HG03095 (cell line): ENCODE results near the gene ELOF1.
A peak's percentile ranks its signal among the peaks of the same experiment; 100 is the strongest.

ENCODE experiments used
- ATAC-seq: cut with Tn5 transposase; IDR thresholded peaks from one replicate; pipeline ENCODE4 v1.9.1; 2021; ENCODE audit warnings: moderate library complexity; ENCODE audit not compliant: unreplicated experiment

Gene ELOF1

DNA sequence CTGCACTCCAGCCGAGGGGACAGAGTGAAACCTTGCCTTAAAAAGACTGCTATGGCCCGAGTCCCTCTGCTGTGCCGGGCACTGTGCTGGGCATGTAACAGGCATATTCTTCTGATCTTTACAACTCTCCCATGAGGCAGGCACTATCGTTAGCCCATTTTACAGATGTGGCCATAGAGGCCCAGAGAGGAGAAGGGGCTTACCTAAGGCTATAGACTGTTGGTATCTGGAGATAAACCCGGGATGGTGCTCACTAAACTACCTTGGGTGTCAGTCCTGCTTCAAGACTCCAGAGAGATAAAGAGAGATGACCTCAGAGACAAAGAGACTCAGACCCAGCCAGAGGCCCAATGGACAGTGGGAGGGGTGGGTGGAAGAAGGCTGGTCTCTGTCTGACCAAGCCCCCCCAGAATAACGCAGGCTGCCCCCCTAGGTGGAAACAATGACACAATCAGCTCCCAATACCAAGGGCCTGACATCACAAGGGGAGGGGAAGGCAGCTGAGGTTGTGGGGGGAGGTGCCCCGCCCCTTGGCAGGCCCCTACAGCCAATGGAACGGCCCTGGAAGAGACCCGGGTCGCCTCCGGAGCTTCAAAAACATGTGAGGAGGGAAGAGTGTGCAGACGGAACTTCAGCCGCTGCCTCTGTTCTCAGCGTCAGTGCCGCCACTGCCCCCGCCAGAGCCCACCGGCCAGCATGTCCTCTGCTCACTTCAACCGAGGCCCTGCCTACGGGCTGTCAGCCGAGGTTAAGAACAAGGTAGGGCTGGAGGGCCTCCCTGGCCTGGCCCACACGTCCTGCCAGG lies 20.6 kb downstream of the ELOF1 start, which contains the start of gene CNN1:
CNN1 (plus strand) TSS at position 620 of the 805 bp plus-strand sequence; CDS start at position 697, 77 bp downstream.
- ATAC-seq = no peak

DNA sequence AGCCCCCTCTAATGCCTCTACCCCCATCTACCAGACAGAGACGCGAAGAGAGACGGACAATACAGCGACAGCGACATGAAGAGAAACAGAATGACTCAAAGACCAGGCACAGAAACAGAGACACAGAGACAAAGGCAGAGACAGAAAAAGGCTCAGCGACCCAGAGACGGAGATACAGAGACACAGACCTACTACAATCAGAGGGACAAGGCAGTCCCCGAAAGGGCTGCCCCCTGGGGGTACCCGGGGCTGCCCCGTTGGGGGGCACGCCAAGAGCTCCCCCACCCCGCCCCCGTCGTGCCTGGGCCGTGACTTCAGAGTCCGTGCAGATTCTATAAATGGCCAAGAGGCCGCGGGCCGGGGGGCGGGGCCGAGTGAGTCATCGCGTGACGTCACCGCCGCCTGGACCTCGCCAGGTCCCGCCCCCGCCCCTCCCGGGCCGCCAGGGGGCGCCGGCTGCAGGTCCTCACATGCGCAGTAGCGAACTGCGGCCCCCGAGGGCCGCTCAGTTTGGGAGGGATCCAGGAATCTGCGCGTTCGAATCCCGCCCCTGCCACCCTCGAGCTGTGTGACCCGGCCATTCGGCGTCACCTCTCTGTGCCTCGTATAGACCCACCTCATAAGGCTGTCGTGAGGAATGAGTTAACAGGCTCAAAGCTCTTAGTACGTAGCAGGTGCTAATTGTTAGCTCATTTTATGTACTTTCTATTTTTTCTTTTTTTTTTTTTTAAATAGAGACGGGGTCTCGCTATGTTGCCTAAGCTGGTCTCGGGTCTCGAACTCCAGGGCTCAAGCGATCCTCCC lies 23.0 kb downstream of the ELOF1 start:
- ATAC-seq = peak; percentile 67

DNA sequence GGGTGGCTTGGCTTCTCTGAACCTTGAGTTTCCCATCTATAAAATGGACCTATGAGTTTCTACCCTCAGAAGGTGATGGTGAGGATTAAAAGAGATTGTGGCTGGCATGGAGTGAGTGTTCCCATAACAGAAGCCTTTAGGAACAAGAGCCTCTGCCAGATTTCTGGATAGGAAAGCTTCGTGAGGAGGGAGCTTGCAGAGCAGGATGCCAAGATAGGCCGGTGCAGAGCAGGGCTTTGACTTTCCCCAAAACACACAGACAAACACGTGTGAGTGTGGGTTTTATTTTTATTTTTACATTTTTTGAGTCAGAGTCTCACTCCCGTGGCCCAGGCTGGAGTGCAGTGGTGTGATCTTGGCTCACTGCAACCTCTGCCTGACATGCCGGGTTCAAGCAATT lies 24.1 kb downstream of the ELOF1 start:
- no peak for ATAC-seq

DNA sequence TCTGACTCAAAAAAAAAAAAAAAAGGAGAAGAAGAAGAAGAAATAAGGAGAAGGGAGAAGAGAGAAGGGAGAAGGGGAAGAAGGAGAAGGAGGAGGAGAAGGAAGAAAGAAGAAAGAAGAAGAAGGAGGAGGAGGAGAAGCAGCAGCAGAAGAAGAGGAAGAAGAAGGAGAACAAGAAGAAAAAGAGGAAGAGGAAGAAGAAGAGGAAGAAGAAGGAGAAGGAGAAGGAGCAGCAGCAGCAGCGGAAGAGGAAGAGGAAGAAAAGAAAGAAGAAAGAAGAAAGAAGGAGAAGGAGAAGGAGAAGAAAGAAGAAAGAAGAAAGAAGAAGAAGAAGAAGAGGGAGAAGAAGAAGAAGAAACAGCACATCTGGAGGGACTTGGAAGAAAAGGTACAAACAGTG lies 24.5 kb downstream of the ELOF1 start:
- ATAC-seq = no peak

DNA sequence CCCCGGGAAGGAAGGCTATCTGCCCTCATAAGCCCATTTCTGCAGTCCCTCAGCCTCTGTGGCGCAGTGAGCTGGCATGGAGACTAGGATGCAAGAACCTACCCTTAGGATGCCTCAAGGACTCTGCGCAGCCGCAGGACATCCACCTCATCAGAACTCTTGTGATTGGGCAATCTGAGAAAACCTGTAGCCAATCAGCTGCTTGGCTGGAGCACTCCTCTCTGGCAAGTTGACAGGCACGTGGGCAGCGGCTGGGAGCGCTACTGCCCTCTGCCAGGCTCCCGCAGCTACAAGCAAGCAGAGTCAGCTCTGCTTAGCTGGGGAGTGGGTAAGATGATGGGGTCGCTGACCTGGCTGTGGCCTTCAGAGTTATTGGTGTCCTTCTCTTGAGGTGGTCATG lies 28.6 kb downstream of the ELOF1 start:
- ATAC-seq = no peak

DNA sequence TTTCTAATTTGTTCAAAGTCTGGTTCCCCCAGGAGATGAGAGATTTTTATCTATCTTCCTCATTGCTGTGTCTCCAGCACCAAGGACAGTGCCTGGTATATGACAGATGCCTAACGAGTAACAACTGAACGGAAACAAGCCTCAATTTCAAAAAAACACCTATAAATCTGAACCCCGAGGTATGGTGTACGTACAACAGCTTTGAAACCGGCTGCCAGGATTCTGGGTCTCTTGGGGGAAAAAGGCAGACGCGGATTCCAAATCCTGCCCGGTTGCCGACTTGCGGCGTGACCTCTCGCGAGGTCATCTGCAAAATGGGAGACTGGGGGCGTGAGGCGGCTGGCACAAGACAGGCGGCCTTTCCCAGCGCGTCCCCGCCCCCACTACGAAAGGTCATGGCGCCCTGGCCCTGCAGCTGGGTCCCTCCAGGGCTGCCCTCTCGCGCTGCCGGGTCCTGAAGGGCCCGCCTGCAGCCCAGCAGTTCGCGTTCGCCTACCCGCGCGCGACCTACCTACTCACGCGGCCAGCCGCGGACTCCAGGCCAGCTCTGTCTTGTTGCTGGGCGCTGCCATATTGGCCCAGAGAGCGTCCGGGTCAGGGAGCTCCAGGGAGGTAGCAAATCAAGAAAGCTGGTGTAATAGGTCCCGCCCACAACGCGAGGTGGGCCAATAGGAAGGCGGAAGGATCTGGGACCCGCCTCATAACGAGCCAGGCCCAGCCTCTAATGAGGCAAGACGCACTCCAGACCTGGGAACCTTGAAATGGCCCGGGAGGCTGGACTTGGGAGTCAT lies 30.3 kb downstream of the ELOF1 start, which contains the start of gene ECSIT:
ECSIT (minus strand) TSS at position 584 of the 791 bp plus-strand sequence. CDS start 9,964 bp downstream, outside the sequence.
- ATAC-seq = peak; percentile 90

DNA sequence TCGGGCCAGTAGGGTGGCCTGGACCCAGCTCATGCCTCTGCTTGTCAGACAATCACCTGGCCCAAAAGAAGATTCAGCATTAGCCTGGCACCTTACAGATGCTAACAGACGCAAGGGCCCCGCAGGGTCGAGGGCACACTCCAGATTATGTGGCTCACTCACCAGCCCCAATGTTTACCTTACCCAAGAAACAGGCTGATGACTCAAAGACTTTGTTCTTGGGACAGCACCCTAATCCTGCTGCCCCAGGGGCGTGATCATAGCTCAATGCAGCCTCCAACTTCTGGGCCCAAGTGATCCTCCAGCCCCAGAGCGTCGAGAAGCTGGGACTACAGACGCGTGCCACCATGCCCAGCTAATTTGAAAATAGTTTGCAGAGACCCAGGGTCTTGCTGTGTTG lies 39.9 kb downstream of the ELOF1 start:
- no peak for ATAC-seq

DNA sequence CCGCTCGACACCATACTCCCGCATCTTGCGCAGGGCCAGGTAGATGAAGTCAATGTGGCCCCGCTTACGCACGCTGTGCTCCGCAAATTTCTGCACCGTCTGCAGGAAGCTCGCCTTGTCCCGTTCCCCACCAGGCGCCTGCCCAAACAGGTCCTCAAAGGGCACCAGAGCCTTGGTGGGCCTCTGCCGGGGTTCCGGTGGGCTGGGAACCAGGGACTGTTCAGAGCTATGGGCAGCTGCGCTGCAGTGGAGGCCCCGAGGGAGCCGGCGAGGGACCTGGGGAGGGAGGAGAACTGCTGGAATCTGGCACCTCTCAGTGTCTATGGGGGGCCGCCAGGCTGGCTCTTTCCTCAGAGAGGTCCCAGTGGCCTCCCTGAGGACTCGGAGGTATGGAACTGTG lies 45.1 kb downstream of the ELOF1 start:
- ATAC-seq = no peak

DNA sequence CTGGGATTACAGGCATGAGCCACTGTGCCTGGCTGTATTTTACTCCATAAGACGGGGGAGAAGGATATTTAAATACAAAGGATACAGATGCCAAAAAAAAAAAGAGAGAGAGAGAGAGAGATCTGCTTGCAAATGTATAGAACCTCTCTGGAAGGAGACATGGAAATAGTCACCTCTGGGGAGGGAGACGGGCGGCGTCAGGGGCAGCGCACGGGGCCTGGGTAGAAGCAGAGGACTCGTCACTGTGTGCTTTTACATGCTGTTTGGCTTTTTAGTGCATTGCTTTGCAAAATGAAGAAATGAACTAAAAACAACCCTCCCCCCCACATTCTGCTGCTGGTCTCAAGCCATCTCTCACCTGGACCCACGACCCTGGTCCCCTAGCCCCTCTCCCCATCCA lies 48.6 kb downstream of the ELOF1 start:
- ATAC-seq = no peak

DNA sequence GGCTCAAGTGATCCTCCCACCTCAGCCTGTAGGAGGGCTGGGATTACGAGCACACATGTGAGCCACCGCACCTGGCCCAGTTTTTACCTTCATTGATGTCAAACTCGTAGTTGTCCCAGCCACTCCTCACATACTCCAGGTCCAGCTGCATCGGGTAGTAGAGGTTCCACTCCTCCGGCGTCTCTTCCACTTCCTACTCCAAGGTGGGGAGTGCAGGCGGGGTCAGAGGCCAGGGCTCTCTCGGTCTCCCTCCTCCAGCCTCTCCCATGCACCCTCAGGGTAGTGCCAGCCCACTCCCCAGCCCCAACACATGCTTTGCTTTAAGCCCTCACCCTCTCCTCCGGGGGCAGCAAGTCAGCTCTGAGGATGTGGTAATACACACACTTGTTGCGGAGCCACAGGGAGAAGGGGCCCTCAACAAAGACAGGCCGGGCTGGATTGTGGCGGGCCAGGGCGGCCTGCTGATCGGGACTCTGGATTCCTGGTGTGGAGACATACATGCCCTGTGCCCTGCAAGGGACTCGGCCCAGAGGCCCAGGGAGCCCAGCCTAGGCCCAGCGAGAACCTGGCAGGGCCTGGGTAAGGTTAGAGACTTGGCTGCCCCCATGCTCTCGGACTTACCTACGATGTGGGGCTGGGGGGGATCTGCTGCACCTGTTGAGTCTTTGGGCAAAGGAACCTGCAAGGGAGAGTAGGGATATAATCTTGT lies 51.5 kb downstream of the ELOF1 start:
- ATAC-seq = no peak

DNA sequence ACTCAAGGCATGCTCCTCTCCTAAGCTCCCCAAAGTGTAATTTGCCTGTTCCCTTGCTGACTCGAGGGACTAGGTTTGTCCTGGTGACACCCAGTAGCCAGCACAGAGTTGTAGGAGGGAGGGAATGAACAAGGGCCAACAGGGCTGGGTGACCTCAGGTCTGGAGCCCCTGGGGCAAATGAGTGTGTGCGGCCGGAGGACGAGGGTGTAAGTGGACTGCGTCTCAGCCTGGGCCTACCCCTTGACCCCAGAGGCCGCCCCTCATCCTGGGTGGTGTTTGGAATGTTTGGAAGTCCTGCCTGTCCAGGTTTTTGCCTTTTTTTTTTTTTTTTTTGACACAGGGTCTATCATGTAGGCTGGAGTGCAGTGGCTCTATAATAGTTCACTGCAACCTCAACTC lies 52.1 kb downstream of the ELOF1 start:
- no peak for ATAC-seq

DNA sequence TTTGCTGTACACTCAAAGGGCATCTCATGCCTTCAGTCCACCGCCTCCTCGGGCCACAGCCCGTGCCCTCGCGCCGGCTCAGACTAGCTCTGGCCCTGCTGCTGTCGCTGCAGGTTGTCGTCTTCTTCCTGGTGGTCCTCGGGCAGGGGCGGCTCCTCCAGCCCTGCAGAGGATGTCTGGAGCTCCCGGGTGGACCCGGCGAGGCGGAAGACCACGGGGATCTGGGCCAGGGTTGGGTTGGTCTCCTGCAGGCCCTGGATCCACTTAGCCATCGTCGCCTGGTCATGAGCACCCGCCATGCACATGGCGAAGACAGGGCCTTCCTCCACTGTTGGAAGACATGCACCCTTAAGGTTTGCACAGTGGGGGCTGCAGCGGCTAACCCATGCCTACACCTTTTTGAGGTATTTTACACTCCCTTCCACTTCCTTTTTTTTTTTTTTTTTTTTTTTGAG lies 52.9 kb downstream of the ELOF1 start:
- ATAC-seq = no peak

DNA sequence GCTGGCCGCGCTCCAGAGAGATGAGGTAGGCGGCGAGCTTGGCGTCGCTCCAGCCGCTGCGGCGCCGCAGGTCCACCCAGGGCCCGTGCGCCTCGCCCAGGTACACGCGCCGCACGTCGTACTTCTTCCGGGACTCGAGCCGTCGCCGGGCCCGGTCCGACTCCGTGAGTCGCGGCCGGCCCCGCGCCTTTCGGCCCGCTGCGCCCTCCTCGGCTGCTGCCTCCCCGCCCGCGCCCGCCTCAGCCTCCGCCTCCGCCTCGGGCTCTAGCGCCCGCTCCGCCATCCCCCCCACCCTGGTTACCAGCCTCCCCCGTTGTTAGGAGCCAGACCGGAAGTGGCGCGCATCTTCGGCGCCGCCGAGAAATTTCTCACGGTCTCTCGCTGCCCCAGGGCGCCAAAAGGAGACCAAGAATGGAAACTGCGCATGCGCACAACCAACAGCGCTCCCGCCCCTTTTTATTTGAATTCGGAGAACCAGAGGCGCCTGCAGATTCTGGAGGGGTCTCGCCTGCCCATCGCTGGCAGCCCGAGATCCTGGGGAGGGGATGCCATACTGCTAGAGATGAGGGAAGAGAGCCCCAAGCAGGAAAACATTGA lies 53.4 kb downstream of the ELOF1 start, which contains the start of gene ZNF653:
ZNF653 (minus strand) TSS at position 336 of the 597 bp plus-strand sequence; CDS start at position 283, 53 bp downstream.
- ATAC-seq = peak; percentile 32

DNA sequence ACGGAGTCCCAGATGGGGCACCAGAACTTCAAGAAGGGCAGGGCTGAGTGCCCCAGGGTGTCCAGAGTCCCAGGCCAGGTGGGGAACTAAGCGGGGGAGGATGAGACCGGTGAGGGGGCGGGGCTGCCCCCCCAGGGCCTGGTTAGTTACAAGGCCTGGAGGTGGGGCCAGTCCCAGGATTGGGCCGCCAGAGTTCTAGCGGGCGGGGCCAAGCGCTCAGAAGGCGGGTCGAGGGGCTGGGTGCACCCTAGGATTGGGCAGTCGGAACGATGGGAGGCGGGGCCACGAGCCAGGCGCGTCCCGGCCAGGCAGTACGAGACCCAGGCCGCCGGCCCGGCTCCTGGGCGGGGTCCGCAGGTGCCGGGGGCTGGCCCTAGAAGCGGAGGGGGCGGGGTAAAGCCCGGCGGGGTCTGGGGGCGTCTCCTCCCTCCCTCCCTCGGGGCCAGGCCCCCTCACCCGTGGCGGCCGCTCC lies 54.0 kb downstream of the ELOF1 start:
- ATAC-seq = peak; percentile 88

DNA sequence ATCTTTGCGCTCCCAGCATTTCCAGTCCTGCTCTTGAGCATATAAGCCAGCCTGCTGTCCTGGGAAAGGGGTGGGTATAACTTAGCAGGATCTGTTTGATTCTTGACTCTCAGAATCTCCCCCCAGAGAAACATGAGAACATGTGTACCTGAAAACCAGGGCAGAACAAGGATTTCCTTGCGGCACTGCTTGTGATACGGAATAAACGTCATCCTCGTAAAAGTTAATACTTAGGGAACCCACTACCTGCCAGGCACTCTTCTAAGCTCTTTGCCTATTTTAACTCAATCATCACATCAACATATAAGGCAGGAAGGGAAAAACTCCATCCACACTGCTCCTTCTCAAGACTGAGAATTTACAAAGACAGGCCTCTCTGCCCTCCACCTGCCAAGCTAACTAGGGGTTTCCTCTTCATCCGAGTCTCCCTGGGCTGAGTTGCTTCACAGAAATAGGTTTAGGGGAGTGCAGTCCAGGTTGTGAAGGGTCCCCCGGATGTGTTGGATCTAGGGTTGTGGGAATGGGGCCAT lies 54.5 kb downstream of the ELOF1 start:
- no peak for ATAC-seq
